ENCODE measurements around the gene AKTIP.
"Not testable (repeated sequence)": the region's sequence is repeated elsewhere in the genome, so short reads cannot be mapped to it uniquely, and the experiment has no call there.

The AKTIP gene

GRCh38 chr16:53515811-53516210, 12.8 kb upstream of the AKTIP start:
- Histone ChIP-seq H3K27ac (ENCODE audit: poor library complexity, severe bottlenecking) (no peak overlapping the region), H3K4me3 (ENCODE audit: severe bottlenecking) (no peak overlapping the region), H3K9me3 (ENCODE audit: severe bottlenecking) (no peaks in the 10 kb centered on the region), H3K4me1 (ENCODE audit: insufficient read depth, poor library complexity, severe bottlenecking) (no peaks in the 10 kb centered on the region), H3K27me3 (ENCODE audit: insufficient read depth, poor library complexity, severe bottlenecking) (no peaks in the 10 kb centered on the region), H3K36me3 (ENCODE audit: low read depth) (no peaks in the 10 kb centered on the region)
- DNase-seq (ENCODE audit: low spot score) = no peak
- no peak for TF ChIP-seq CTCF (IDR thresholded peaks at IDR 0.05; ENCODE audit: poor library complexity, severe bottlenecking)
- no peak for ATAC-seq (ENCODE audit: low read depth)

GRCh38 chr16:53515259-53515658, 12.2 kb upstream of the AKTIP start:
- Histone ChIP-seq H3K27ac (ENCODE audit: poor library complexity, severe bottlenecking) (no peak overlapping the region), H3K36me3 (ENCODE audit: low read depth) (no peaks in the 10 kb centered on the region), H3K4me3 (ENCODE audit: severe bottlenecking) (no peak overlapping the region), H3K4me1 (ENCODE audit: insufficient read depth, poor library complexity, severe bottlenecking) (no peaks in the 10 kb centered on the region), H3K27me3 (ENCODE audit: insufficient read depth, poor library complexity, severe bottlenecking) (no peaks in the 10 kb centered on the region), H3K9me3 (ENCODE audit: severe bottlenecking) (no peaks in the 10 kb centered on the region)
- DNase-seq (ENCODE audit: low spot score) = no peak
- TF ChIP-seq CTCF (IDR thresholded peaks at IDR 0.05; ENCODE audit: poor library complexity, severe bottlenecking) = no peak
- ATAC-seq (ENCODE audit: low read depth) = no peak

GRCh38 chr16:53512795-53513194, 9.8 kb upstream of the AKTIP start:
- H3K27ac ChIP-seq (ENCODE audit: poor library complexity, severe bottlenecking); H3K9me3 ChIP-seq (ENCODE audit: severe bottlenecking); ATAC-seq (ENCODE audit: low read depth); H3K27me3 ChIP-seq (ENCODE audit: insufficient read depth, poor library complexity, severe bottlenecking); H3K36me3 ChIP-seq (ENCODE audit: low read depth); DNase-seq (ENCODE audit: low spot score); H3K4me3 ChIP-seq (ENCODE audit: severe bottlenecking); H3K4me1 ChIP-seq (ENCODE audit: insufficient read depth, poor library complexity, severe bottlenecking): not testable (repeated sequence)

GRCh38 chr16:53511403-53512280, 8.6 kb upstream of the AKTIP start:
- ATAC-seq (ENCODE audit: low read depth) = no peak
- DNase-seq (ENCODE audit: low spot score) = no peak
- Histone ChIP-seq H3K27me3 (ENCODE audit: insufficient read depth, poor library complexity, severe bottlenecking) (no peaks in the 10 kb centered on the region), H3K4me3 (ENCODE audit: severe bottlenecking) (no peak overlapping the region), H3K9me3 (ENCODE audit: severe bottlenecking) (no peaks in the 10 kb centered on the region), H3K36me3 (ENCODE audit: low read depth) (no peaks in the 10 kb centered on the region), H3K27ac (ENCODE audit: poor library complexity, severe bottlenecking) (no peak overlapping the region), H3K4me1 (ENCODE audit: insufficient read depth, poor library complexity, severe bottlenecking) (no peaks in the 10 kb centered on the region)
- no peak for TF ChIP-seq CTCF (IDR thresholded peaks at IDR 0.05; ENCODE audit: poor library complexity, severe bottlenecking)

GRCh38 chr16:53511084-53511402, 8.0 kb upstream of the AKTIP start:
- H3K9me3 ChIP-seq (ENCODE audit: severe bottlenecking) = no peaks in the 10 kb centered on the region
- no peak overlapping the region for H3K27ac ChIP-seq (ENCODE audit: poor library complexity, severe bottlenecking)
- no peaks in the 10 kb centered on the region for H3K4me1 ChIP-seq (ENCODE audit: insufficient read depth, poor library complexity, severe bottlenecking)
- no peak overlapping the region for H3K4me3 ChIP-seq (ENCODE audit: severe bottlenecking)
- DNase-seq (ENCODE audit: low spot score) (no peak), ATAC-seq (ENCODE audit: low read depth) (peak; percentile 29; the same call in 1 of the 3 replicates)
- no peaks in the 10 kb centered on the region for H3K27me3 ChIP-seq (ENCODE audit: insufficient read depth, poor library complexity, severe bottlenecking)
- TF ChIP-seq CTCF (IDR thresholded peaks at IDR 0.05; ENCODE audit: poor library complexity, severe bottlenecking) = no peak
- no peaks in the 10 kb centered on the region for H3K36me3 ChIP-seq (ENCODE audit: low read depth)
